A549 (cell line): Measurements from ENCODE around the gene TMEM229A. TPM values are rescaled to one million over a fixed set of nuclear protein-coding genes. Genes with fewer than 3 reads are reported as not detected.

ENCODE experiments used
- ATAC-seq, 2 experiments: fragments of 200-7000 bp in 1 of 2; fragments of >200 bp in 1 of 2; cut with Nextera tagmentation in 1 of 2; cut with Tn5 transposase in 1 of 2; 3 replicates each; pipeline versions ENCODE4 v1.8.0 to v1.9.1; 2018 to 2020; ENCODE audit warnings: mild to moderate bottlenecking in 1 of 2, moderate library complexity in 1 of 2
- CTCF ChIA-PET: fragments of 300-600 bp; sonication (Branson Sonifier 250); formaldehyde crosslinking; extraction: SDS; loops from one replicate; lab custom pipeline; 2021; ENCODE audit warnings: antibody characterized with exemption, inconsistent platforms; lab: Yijun Ruan, JAX
- POLR2A ChIA-PET: fragments of 350-600 bp; formaldehyde crosslinking; extraction: SDS; loops from one replicate; lab custom pipeline; 2021; ENCODE audit warnings: antibody characterized with exemption, inconsistent platforms; lab: Yijun Ruan, JAX
- DNase-seq, 2 experiments: peaks; one replicate each; pipeline versions ENCODE4 v3.0.0 to v3.0.0-alpha.2; 2011 to 2016; ENCODE audit warnings: low read depth in 1 of 2, low spot score in 1 of 2
- FAIRE-seq: peaks from 2 replicates; lab custom pipeline; 2011; peaks lifted over from hg19 to GRCh38; lab: Jason Lieb, UNC
- H3K27ac ChIP-seq, 2 experiments: fragments of >200 bp; sonication (Bioruptor Twin); formaldehyde crosslinking; 3 replicates each; pipeline ENCODE4 v1.5.1; 2016 to 2017
- H3K4me1 ChIP-seq: fragments of >200 bp; sonication (Bioruptor Twin); formaldehyde crosslinking; 3 replicates; pipeline ENCODE4 v1.6.1; 2016
- H3K4me2 ChIP-seq: fragments of >200 bp; sonication (Bioruptor Twin); formaldehyde crosslinking; 3 replicates; pipeline ENCODE4 v1.6.1; 2016
- H3K4me3 ChIP-seq: fragments of >200 bp; sonication (Bioruptor Twin); formaldehyde crosslinking; 3 replicates; pipeline ENCODE4 v1.5.1; 2016
- H3K9me3 ChIP-seq: fragments of >200 bp; sonication (Bioruptor Twin); formaldehyde crosslinking; 3 replicates; pipeline ENCODE4 v1.6.1; 2016
- BCL3 ChIP-seq: fragments of >200 bp; sonication (Bioruptor Twin); formaldehyde crosslinking; IDR thresholded peaks from 3 replicates; pipeline ENCODE4 v1.6.1; 2016
- CBX2 ChIP-seq: fragments of 200-600 bp; sonication (generic); IDR thresholded peaks from 2 replicates; pipeline ENCODE4 v1.6.1; 2016; ENCODE audit warnings: low read depth, mild to moderate bottlenecking, borderline replicate concordance
- CHD2 ChIP-seq: fragments of 150-350 bp; IDR thresholded peaks from 2 replicates; pipeline ENCODE4 v1.6.1; 2014; ENCODE audit warnings: low read length; ENCODE audit not compliant: partially characterized antibody
- CTCF ChIP-seq: fragments of >200 bp; sonication (Bioruptor Twin); formaldehyde crosslinking; IDR thresholded peaks from 3 replicates; pipeline ENCODE4 v1.5.1; 2016
- EHF ChIP-seq: fragments of 250-450 bp; sonication (Bioruptor Pico); IDR thresholded peaks from 2 replicates; pipeline ENCODE4 v1.5.0; 2020; ENCODE audit warnings: mild to moderate bottlenecking
- EP300 ChIP-seq, 2 experiments: fragments of >200 bp; sonication (Bioruptor Twin); formaldehyde crosslinking; IDR thresholded peaks; 2 replicates in 1 of 2; 3 replicates in 1 of 2; pipeline ENCODE4 v1.6.1; 2016 to 2017
- GATA3 ChIP-seq: IDR thresholded peaks from 2 replicates; pipeline ENCODE4 v1.6.1; 2012; ENCODE audit warnings: borderline replicate concordance
- HES2 ChIP-seq: fragments of >200 bp; sonication (Bioruptor Twin); formaldehyde crosslinking; IDR thresholded peaks from 2 replicates; pipeline ENCODE4 v1.6.1; 2016
- HEYL ChIP-seq: fragments of 250-450 bp; sonication (Bioruptor Pico); IDR thresholded peaks from 2 replicates; pipeline ENCODE4 v1.8.0; 2021; ENCODE audit warnings: mild to moderate bottlenecking, moderate library complexity
- HOXB13 ChIP-seq: fragments of 250-450 bp; sonication (Bioruptor Pico); IDR thresholded peaks from 2 replicates; pipeline ENCODE4 v1.5.0; 2020; ENCODE audit warnings: low read depth, mild to moderate bottlenecking, moderate library complexity
- HOXB5 ChIP-seq: fragments of 250-450 bp; sonication (Bioruptor Pico); IDR thresholded peaks from 2 replicates; pipeline ENCODE4 v1.5.0; 2020; ENCODE audit warnings: mild to moderate bottlenecking, moderate library complexity
- JUNB ChIP-seq: fragments of >200 bp; sonication (Bioruptor Twin); formaldehyde crosslinking; IDR thresholded peaks from 2 replicates; pipeline ENCODE4 v1.6.1; 2016
- KDM5A ChIP-seq: fragments of 200-600 bp; sonication (generic); IDR thresholded peaks from 2 replicates; pipeline ENCODE4 v1.6.1; 2016; ENCODE audit warnings: antibody characterized with exemption, mild to moderate bottlenecking
- MAZ ChIP-seq: fragments of 150-350 bp; IDR thresholded peaks from 2 replicates; pipeline ENCODE4 v1.6.1; 2014; ENCODE audit warnings: antibody characterized with exemption, low read depth, low read length, borderline replicate concordance
- MYC ChIP-seq: IDR thresholded peaks from 2 replicates; pipeline ENCODE4 v1.6.1; 2012; ENCODE audit warnings: mild to moderate bottlenecking, inconsistent platforms, low read length, improper control_type of control experiment, borderline replicate concordance
- NR3C1 ChIP-seq: fragments of >200 bp; sonication (Bioruptor Twin); formaldehyde crosslinking; IDR thresholded peaks from 3 replicates; pipeline ENCODE4 v1.6.1; 2017
- PBX3 ChIP-seq: IDR thresholded peaks from 2 replicates; pipeline ENCODE4 v1.6.1; 2012
- RAD21 ChIP-seq, 2 experiments: fragments of >200 bp in 1 of 2; sonication (Bioruptor Twin) in 1 of 2; formaldehyde crosslinking in 1 of 2; IDR thresholded peaks in 1 of 2; conservative IDR thresholded peaks in 1 of 2; 2 replicates in 1 of 2; 3 replicates in 1 of 2; pipeline ENCODE4 v1.6.1; 2012 to 2018; ENCODE audit warnings: inconsistent platforms in 1 of 2
- RCOR1 ChIP-seq: fragments of 150-350 bp; IDR thresholded peaks from 2 replicates; pipeline ENCODE4 v1.6.1; 2014; ENCODE audit warnings: antibody characterized with exemption, low read length, low read depth
- RNF2 ChIP-seq: fragments of 200-600 bp; sonication (generic); IDR thresholded peaks from 2 replicates; pipeline ENCODE4 v1.6.1; 2016; ENCODE audit warnings: low read depth, mild to moderate bottlenecking, antibody characterized with exemption, moderate library complexity, borderline replicate concordance
- SMC3 ChIP-seq: fragments of >200 bp; sonication (Bioruptor Twin); formaldehyde crosslinking; IDR thresholded peaks from 3 replicates; pipeline ENCODE4 v1.6.1; 2018; ENCODE audit warnings: inconsistent platforms
- TP53 ChIP-seq: fragments of 250-450 bp; sonication (Bioruptor Pico); IDR thresholded peaks from 2 replicates; pipeline ENCODE4 v1.5.0; 2021; ENCODE audit warnings: mild to moderate bottlenecking, moderate library complexity
- ZSCAN20 ChIP-seq: fragments of 250-450 bp; sonication (Bioruptor Pico); IDR thresholded peaks from 2 replicates; pipeline ENCODE4 v1.8.0; 2022; ENCODE audit warnings: mild to moderate bottlenecking, moderate library complexity
- WGBS: methylation state at CpG from one replicate; pipeline ENCODE4 v1.1.6; 2017; ENCODE audit errors: missing lambda C conversion rate; 5-methylcytosine and 5-hydroxymethylcytosine counted together
- polyA plus RNA-seq, 4 experiments: library from polyadenylated mRNA; depleted of rRNA in 3 of 4; stranded (reverse); fragments of >200 nt; fragmentation: RNase III in 1 of 4; extraction: RNeasy Plus Mini Kit Qiagen cat#74134 plus additional on column Dnase treatment in 1 of 4; gene quantifications; 2 replicates in 3 of 4; 3 replicates in 1 of 4; pipeline ENCODE4 v1.2.3, GENCODE V29; 2011 to 2017

Gene TMEM229A
- polyA plus RNA-seq, 2 of the 4 experiments (the other 2 are of a cell fraction), result not detected

GRCh38 chr7:124031406-124031805 is 1.5 kb downstream of the TMEM229A start:
- no peak overlapping the region; the same call in 2 of the 3 replicates for H3K4me2 ChIP-seq
- H3K4me3 ChIP-seq, result no peak overlapping the region
- TF ChIP-seq CHD2, result no peak
- TF ChIP-seq JUNB, result no peak
- no peak for TF ChIP-seq HES2
- no peak for TF ChIP-seq NR3C1
- TF ChIP-seq EP300 (IDR thresholded peaks at IDR 0.05), result no peak
- no peak for TF ChIP-seq HOXB13
- no peak for TF ChIP-seq RCOR1
- no peak for TF ChIP-seq GATA3
- no peak for TF ChIP-seq KDM5A
- no peak for TF ChIP-seq SMC3
- no peak for TF ChIP-seq MYC
- no peak for TF ChIP-seq MAZ
- TF ChIP-seq RNF2, result no peak
- no peak for TF ChIP-seq HOXB5
- TF ChIP-seq EHF (CRISPR knock-in tag), result no peak
- no peak for TF ChIP-seq CTCF
- TF ChIP-seq RAD21 (conservative IDR thresholded peaks at IDR 0.05 in 1 of 2, IDR thresholded peaks at IDR 0.05 in 1 of 2), result no peak
- TF ChIP-seq CBX2, result no peak
- TF ChIP-seq HEYL, result no peak
- TF ChIP-seq ZSCAN20 (CRISPR knock-in tag), result no peak
- TF ChIP-seq, all 56 proteins: peak for 0
- ChIA-PET CTCF (no interaction called here), POLR2A (no interaction called here)
- H3K27ac ChIP-seq, result no peak overlapping the region
- WGBS, result 45% methylated on average over 8 of the region's 8 CpGs
- FAIRE-seq (no peak), ATAC-seq (no peak), DNase-seq (no peak)
- peaks cover 8% of the 10 kb centered on the region; the same call in 1 of the 3 replicates for H3K4me1 ChIP-seq
- H3K9me3 ChIP-seq, result no peaks in the 10 kb centered on the region

- TF ChIP-seq TP53 (CRISPR knock-in tag) (no peak), BCL3 (no peak), PBX3 (no peak)
- Histone ChIP-seq H3K9me3 (no peaks in the 10 kb centered on the region), H3K4me3 (no peak overlapping the region), H3K4me1 (peaks cover 8% of the 10 kb centered on the region; the same call in 1 of the 3 replicates), H3K4me2 (no peak overlapping the region), H3K27ac (no peak overlapping the region)
- WGBS, result 11% methylated on average over 4 of the region's 4 CpGs
- ChIA-PET CTCF (no interaction called here), POLR2A (no interaction called here)
- FAIRE-seq (no peak), ATAC-seq (no peak), DNase-seq (no peak)
These were observed 1.9 kb downstream of the TMEM229A start for GRCh38 chr7:124030964-124031363.
